Activated T-cell treated with anti-CD3 and anti-CD28 coated beads for 4 hours (primary cell): ENCODE data around the gene LTC4S.
"Not testable (repeated sequence)": the region's sequence is repeated elsewhere in the genome, so short reads cannot be mapped to it uniquely, and the experiment has no call there.

ENCODE experiments used
- DNase-seq: peaks from one replicate; pipeline ENCODE4 v3.0.0-alpha.2; 2020

Gene LTC4S, protein sequence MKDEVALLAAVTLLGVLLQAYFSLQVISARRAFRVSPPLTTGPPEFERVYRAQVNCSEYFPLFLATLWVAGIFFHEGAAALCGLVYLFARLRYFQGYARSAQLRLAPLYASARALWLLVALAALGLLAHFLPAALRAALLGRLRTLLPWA

DNA sequence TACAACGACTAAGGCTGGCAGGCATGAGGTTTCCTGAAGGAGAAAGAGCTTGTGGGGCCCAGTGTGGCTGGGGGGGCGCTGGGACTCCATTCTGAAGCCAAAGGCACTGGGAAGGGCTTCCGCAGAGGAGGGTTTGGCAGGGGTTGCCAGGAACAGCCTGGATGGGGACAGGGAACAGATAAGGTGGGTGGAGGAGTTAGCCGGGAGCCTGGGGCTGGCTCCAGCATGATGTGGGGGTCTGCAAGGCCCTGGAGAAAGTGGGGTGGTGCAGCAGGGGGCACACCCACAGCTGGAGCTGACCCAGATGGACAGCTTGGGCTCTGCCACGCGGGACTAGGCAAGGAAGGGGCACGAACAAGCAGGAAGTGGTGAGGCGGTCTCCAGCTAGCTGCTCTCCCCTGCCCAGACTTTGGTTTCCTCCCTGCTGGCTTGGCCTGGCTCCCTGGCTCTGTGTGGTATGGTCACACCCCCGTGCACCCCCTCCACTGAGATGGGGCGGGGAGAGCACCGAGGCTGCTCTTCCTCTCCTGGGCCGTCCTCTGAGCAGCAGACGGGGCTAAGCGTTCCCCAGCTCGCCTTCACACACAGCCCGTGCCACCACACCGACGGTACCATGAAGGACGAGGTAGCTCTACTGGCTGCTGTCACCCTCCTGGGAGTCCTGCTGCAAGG is at the start of gene LTC4S:
TSS of gene LTC4S (plus strand) at position 519 of the 672 bp plus-strand sequence. CDS start at position 614, 95 bp downstream.
- no peak for DNase-seq

DNA sequence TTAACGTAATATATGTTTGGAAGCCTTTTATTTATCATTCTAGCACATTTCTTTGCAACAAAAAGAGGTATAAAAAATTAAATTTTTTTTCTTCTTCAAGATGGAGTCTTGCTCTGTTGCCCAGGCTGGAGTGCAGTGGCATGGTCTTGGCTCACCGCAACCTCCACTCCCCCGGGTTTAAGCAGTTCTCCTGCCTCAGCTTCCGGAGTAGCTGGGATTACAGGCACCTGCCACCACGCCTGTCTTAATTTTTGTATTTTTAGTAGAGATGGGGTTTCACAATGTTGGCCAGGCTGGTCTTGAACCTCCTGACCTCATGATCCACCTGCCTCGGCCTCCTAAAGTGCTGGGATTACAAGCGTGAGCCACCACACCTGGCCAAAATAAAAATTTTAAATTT is 49.7 kb upstream of the LTC4S start:
- DNase-seq, result not testable (repeated sequence)

DNA sequence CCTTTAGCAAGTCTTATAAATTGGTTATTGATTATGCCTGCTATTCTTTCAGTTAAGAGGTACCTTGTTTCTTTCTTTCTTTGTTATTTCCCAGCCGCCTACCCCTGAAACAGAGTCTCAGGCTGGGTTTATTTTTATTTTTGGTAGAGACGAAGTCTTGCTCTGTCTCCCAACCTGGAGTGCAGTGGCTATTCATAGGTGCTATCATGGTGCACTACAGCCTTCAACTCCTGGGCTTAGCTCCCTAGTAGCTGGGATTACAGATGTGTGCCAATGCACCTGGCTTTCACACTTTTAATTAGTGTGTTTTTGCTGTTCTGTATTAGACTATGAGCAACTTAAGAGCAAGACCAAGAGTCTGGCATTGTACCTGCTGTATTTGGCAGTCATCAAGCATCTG is 46.9 kb upstream of the LTC4S start:
- DNase-seq, result no peak

DNA sequence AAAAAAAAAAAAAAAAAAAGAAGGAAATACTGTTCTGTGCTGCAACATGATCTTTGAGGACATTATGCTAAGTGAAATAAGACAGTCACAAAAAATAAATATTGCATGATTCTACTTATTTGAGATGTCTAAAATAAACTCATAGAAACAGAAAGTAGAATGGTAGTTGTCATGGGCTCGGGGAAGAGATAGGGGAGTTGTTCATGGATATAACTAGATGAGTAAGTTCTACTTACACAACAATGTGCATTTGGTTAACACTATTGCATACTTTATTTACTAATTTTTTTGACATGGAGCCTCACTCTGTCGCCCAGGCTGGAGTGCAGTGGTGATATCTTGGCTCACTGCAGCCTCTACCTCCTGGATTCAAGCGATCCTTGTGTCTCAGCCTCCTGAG is 46.0 kb upstream of the LTC4S start:
- DNase-seq, result no peak

DNA sequence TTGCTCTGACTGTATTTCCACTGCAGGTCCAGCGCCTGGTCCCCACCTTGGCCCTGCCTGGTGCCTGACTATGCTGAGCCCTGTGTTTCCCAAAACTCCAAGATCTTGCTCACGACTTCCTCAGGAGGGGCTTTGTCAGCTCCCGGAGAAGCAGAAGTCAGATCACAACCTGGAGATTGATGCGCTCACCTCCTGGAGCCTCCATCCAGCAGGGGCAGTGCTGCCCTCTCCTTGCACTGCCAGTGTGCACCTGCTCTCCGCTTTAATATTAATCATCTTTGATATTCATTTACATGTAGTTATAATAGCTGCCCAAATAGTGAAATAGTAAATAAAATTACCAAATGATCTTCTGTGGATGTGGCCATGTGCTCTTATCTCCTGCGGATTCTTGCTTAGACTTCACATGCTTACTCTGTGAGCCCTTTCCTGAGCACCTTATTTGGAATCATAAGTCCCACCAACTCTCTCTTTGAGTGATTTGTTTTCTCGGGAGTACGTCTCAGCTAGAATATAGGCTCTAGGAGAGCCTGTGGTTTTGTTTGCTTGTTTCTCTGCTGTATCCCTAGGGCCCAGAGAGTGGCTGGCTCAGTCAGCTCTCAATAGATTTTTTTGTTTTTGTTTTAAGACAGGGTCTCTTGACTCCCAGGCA is 43.8 kb upstream of the LTC4S start:
- DNase-seq, result no peak

DNA sequence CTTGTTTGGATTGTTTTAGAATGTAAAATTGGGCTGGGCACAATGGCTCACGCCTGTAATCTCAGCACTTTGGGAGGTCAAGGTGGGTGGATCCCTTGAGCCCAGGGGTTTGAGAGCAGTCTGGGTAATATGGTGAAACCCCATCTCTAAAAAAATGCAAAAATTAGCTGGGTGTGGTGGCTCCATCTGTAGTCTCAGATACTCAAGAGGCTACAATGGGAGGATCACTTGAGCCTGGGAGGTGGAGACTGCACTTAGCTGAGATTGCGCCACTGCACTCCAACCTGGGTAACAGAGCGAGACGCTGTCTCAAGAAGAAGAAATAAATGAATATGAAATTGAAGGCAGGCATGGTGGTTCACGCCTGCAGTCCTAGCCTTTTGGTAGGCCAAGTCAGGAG is 39.8 kb upstream of the LTC4S start:
- DNase-seq, result no peak

DNA sequence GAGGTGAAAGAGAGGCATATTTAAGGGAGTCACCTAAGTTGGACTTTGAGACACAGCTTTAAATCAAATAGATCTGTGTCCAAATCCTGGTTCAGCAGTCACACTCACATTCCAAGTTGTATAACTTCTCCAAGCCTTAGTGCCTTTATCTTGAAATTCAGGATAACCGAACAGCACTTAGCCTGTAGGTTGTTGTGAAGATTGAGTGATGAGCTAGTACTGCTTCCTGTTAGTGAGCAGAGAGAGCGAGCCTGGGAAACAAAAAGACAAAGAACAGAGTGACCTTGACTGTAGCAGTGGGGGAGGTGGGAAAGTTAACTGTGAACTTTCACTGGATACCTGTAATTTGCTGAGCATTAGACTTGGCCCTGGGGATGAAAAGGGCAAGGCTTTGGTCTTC is 38.8 kb upstream of the LTC4S start:
- DNase-seq, result no peak

DNA sequence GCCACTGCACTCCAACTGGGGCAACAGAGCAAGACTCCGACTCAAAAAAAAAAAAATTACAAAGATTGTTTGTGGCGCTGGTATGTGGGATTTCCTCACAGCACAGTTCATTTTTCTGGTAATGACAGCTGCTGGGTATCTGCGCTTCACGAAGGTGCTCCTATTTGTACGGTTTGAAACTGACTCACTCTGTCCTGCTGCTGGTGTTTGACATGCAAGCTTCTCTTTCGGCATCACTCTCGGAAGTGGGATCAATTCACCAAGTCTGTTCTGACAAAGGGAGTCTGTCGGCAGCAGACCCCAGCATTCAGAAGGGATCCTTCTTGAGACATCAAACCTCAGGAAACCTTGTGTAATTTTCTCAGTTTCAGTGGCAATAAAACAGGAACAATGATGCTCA is 34.8 kb upstream of the LTC4S start:
- no peak for DNase-seq

DNA sequence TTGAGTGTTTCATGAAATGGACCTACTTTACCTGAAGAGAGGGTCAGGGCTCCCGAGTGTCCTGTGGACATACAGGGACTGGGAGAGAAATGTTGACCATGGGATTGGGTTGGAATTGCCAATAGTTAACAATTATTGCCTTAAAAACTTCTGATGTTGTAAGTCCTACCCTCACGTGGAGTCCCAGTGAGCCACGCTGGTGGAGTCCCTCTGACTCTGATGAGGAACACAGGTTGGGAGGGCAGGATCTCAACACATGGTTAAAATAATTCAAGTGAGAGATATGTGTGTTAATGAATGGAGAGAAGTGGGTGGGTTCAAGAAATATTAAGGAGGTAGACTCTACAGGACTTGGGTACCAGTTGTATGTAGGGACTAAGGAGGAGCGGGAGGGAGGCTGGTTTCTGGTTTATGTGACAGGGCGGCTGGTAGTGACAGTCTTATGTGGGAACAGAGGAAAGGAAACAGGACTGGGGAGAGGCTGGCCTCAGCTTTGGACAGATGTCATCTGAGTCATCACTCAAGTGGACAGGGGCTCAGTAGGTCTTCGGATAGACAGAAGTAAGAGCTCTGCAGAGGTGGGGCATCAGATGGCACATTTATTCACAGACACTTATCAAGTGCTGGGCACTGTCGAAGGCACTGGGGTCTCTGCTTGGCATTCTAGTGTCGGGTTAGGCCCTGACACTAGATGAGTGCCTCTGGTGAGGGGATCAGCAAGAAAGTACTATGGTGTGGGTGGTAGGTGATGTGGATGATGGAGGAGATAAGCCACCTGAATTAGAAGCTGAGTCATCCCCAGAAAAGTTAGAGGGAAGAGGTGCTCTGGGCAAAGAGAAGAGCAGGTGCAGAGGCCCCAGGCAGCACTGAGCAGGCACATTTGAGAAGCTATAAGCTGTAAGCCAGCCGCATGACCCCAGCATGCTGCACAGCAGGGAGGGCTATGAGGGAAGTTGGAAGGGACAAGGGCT is 33.9 kb upstream of the LTC4S start:
- peak; percentile 19 for DNase-seq

DNA sequence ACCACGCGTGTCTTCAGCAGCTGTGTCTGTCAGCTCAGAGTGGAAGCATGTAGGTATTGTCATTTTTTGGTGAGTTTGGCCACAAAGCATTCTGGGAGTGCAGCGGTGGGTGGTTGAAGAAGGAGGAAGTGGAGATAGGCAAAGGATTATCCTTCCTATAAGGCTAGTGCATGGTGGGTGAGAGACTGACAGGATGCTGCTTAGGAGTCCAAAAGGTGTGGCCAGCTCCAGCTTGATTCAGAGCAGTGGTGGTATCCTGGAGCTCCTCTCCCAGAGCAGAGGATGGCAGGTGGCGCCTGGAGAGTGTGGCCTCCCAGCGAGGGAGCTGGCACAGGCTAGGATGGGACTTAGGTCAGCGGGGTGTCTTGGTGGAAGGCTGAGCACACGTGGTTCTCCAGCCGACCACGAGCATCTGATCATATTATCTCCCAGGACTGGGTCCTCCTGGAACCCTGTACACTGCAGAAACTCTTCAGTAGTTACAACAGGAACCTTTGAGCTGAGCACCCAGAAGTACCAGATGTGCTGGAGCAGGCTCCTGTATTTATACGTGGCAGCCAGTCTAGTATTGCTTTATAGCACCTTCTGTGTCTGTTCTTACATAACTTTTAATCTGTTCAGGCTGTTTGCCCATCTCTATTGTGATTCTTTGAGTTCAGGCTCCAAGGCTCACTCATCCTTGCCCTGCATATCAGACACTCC is 31.6 kb upstream of the LTC4S start:
- no peak for DNase-seq

DNA sequence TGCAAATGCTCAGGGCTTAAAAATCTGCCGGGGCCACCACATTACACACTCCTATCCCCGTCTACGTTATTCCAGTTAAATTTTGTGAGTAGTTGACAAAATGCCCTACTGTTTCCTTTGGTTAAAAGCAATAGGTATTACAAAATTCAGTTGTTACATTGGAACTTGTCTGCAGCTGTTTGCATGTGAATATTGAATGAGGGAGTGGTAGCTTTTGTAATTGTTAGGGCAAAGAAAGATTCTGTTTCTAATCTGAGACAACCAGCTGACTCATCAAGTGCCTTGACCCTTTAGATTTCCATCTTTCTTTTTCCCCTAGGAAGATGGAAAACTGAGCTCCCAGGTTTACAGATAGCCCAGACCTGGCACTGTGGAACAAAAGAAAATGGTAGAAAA is 31.0 kb upstream of the LTC4S start:
- no peak for DNase-seq

DNA sequence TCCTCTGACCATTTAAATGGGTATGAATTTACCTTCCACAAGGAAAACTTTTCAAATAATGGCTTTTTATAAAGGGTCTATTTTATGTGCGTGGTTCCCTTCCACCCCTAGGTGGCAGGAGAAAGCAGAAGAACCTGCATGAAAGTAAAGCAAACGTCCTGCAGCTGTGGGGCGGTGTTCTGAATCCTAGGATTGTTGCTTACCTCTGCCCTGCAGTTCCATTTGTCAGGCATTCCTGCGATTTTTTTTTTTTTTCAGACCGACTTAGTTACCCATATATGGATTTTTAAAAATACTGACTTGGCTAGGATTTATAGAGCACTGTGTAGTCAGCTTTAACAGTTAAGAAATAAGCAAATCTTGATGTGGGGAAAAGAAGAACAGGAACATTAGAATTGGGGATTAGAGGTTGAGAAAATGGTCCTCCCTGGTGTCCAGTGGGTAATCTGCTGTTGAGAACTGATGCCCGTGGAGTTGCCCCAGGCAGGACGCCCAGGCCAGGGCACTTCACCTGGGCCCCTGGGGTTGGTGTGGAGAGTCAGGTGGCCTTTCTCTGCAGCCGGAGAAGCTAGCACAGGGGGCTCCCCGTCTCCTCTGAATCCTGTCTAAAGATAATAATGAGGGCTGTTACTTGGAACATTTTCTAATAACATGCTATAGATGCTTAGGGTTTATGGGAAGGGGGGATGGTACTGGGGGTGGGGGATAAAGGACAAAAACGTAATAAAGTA is 30.4 kb upstream of the LTC4S start:
- DNase-seq, result peak; percentile 35

DNA sequence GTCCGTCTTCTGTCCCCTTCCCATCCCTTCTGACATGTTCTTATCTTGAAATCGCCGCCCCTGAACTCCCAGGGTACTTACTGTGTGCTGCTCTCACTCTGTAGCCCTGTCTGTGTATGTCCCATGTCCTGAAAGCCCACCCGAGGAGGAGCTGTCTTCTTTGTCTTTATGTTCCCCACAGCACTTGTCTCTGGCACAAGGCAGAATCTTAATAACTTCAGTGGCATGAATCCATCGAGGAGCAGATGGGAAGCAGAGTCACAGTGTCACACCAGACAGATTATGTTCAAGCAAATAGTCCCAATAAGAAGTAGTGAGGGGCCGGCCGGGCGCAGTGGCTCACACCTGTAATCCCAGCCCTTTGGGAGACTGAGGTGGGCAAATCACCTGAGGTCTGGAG is 29.7 kb upstream of the LTC4S start:
- no peak for DNase-seq

DNA sequence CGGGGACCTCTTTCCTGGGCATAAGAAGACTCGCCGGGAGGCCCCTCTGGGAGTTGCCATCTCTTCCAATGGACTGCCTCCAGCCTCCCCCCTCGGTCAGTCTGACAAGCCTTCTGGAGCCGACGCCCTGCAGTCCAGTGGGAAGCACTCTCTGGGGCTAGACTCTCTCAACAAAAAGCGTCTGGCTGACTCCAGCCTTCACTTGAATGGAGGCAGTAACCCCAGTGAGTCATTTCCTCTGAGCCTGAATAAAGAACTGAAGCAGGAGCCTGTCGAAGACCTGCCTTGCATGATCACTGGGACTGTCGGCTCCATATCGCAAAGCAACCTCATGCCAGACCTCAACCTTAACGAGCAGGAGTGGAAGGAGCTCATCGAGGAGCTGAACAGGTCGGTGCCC is 28.4 kb upstream of the LTC4S start:
- DNase-seq, result no peak

DNA sequence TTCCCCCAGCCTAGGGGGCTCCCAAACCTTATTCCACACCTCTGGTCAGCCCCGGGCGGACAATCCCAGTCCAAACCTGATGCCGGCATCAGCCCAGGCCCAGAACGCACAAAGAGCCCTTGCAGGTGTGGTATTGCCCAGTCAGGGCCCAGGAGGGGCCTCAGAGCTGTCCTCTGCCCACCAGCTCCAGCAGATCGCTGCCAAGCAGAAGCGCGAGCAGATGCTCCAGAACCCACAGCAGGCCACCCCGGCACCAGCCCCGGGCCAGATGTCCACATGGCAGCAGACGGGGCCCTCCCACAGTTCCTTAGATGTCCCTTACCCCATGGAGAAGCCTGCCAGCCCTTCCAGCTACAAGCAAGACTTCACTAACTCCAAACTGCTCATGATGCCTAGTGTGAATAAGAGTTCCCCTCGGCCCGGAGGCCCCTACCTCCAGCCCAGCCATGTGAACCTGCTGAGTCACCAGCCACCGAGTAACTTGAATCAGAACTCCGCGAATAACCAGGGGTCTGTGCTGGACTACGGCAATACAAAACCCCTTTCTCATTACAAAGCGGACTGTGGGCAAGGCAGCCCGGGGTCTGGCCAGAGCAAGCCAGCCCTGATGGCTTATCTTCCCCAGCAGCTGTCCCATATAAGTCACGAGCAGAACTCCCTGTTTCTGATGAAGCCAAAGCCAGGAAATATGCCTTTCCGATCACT is 27.6 kb upstream of the LTC4S start:
- no peak for DNase-seq

DNA sequence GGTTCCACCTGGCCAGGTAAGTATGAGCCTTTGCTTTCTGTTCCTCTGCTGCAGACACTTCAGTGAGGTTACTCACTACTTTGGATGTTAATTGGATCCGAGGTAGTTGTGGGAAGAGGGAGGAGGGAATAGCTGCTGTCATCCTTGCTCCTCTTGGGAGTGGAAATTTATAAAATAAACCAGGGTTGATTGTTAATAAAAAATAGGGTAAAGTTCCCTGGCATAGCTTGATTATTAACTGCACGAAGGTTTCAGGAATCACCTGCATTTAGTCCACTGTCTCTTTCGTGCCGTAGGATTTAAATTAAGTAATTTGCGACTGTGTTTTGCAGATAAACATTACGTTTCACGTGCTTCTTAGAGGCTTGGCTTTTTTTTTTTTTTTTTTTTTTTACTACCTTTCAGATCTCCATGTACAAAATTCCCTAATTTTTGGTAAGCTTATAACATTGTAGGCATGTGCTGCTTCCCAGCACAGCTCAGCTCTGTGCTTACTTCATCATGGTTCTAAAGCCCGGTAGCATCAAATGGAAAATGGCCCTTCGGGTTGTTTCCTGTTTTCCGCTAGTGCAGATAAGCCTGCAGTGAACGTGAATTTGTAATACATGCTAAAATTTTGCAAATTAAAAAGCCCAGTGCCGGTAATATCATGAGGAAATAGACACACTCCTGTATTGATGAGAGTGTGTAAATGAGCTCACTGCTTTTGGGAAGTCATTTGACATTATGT is 26.9 kb upstream of the LTC4S start:
- DNase-seq, result no peak

DNA sequence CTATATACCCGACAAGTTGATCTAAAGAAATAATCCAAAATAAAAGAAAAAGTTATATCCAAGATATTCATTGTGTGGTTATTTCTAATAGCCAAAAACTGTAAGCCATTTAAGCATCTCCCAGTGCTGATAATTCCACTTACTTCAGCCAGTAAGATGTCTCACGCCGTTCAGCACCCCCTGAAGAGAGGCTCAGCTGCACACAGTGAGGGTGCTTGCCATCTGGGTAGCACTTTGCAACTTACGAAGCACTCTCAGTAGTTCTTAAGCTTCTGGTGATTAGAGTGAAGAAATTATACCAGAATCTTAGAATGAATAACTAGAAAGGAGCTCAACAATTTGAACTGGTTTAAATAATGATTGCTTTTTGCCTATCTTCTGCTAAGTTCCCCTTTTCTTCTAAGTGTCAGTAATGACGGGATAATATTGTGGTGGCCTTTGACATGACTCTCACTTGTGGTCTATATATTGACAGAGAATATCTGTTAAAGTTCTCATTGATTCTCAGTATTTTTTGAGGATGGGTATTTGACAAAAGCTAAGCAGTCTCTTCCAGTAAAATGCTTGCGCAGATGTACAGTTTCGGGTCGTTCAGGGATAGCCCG is 26.2 kb upstream of the LTC4S start:
- DNase-seq, result no peak

DNA sequence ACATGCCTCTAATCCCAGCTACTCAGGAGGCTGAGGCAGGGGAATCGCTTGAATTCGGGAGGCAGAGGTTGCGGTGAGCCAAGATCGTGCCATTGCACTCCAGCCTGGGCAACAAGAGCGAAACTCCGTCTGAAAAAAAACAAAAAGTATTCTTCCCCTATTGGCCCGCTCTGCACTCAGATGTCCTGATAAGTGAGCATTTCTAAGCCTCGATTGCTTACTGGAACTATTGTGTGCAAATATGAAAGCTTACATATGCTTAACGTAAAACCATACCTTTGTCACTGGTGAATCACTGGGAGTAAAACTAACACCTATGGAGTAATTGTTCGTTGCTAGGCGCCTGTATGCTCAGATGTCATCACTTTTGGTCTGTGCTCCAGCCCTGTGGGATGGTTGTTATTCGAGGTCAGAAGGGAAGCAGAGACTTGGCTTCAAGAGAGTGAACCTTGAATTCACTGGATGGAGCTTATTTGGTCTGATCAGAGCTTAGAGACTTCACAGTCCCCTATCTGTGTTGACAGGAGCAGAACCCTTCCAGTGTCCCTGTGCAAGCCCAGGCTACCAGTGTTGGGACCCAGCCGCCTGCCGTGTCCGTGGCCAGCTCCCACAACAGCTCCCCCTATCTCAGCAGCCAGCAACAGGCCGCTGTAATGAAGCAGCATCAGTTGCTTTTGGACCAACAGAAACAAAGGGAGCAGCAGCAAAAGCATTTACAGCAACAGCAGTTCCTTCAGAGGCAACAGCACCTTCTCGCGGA is 25.3 kb upstream of the LTC4S start:
- DNase-seq, result no peak

DNA sequence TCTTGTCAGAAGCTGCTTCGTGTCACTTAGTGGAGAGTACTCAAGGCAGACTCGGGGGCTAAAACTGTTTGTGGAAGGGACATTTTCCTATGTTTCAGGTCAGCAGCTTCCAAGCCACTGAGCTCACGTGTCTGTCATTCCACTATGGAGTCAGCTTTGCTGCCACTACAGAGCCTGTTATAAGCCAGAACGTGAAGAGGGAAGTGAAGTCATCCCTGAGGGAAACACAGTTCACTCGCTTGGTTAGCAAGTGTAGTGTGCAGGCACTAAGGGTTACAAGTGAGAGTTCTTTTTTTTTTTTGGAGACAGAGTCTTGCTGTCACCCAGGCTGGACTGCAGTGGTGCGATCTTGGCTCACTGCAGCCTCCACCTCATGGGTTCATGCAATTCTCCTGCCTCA is 24.5 kb upstream of the LTC4S start:
- no peak for DNase-seq
